Central memory CD8-positive, alpha-beta T cell (primary cell): ENCODE measurements around the gene POMGNT2.

ENCODE experiments used
- ATAC-seq: fragments of 150-1000 bp; cut with Tn5 transposase; replicated peaks from 2 replicates; pipeline ENCODE4 v1.10.0; 2022; ENCODE audit warnings: mild to moderate bottlenecking, moderate FRiP score, moderate number of reproducible peaks; ENCODE audit not compliant: poor library complexity, severe bottlenecking; ENCODE audit errors: extremely low read depth
- DNase-seq, 2 donors: peaks; one replicate each; pipeline ENCODE4 v3.0.0; 2021; ENCODE audit warnings: low spot score in 2 of 2
- H3K27ac Mint-ChIP-seq: one replicate; pipeline ENCODE4 v1.8.0; 2022; ENCODE audit warnings: low read depth, mild to moderate bottlenecking, moderate library complexity, mixed read lengths
- H3K27me3 Mint-ChIP-seq: one replicate; pipeline ENCODE4 v1.8.0; 2022; ENCODE audit warnings: mixed read lengths
- H3K36me3 Mint-ChIP-seq: one replicate; pipeline ENCODE4 v1.8.0; 2022; ENCODE audit warnings: mild to moderate bottlenecking, moderate library complexity, mixed read lengths; ENCODE audit not compliant: insufficient read depth
- H3K4me1 Mint-ChIP-seq: one replicate; pipeline ENCODE4 v1.8.0; 2022; ENCODE audit warnings: mixed read lengths
- H3K4me3 Mint-ChIP-seq: one replicate; pipeline ENCODE4 v1.8.0; 2022; ENCODE audit warnings: mild to moderate bottlenecking, moderate library complexity, mixed read lengths
- H3K9me3 Mint-ChIP-seq: one replicate; pipeline ENCODE4 v1.8.0; 2022; ENCODE audit warnings: mixed read lengths

The POMGNT2 gene

DNA sequence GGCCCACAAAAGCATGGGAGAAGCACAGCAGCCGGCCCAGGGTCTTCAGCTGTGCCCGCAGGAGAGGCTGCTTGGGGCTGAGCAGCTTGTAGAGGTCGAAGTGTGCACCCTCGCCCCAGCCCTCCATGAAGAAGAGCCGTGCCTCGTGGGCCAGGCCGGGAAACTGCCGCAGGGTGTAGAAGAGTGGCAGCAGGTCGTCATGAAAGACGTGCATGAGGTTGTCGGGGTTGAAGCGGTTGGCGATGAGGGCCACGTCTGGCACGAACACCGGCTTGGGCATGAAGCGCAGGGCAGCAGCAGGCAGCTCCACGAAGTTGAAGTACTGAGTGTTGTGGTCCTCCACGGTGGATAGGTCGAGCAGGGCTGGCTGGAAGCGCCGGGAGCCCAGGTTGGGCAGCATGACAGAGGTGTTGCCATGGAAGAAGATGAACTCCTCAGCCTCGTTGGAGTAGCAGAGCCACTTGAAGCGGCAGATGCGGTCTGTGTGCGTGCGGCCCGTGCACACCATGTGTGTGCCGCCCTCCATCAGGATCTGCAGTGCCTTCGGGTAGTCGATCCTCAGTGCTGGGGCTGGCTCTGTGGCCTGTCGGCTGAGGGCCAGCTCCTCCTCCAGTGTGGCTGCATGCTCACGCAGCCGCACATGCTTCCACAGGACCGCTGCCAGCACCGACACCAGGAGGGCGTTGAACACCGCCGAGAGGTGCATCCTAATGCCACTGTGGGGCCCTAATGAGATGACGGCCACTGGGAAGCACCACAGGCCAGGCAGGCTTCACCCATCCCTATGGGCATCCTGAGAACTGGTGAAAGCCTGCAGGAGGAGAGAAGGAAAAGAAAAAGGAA is 24.9 kb downstream of the POMGNT2 start:
- no peak for ATAC-seq
- H3K27me3 Mint-ChIP-seq = no peaks in the 10 kb centered on the region
- H3K36me3 Mint-ChIP-seq = peaks cover 4% of the 10 kb centered on the region
- DNase-seq = no peak
- no peaks in the 10 kb centered on the region for H3K4me1 Mint-ChIP-seq
- no peak overlapping the region for H3K27ac Mint-ChIP-seq
- H3K9me3 Mint-ChIP-seq = no peaks in the 10 kb centered on the region
- H3K4me3 Mint-ChIP-seq = no peak overlapping the region

DNA sequence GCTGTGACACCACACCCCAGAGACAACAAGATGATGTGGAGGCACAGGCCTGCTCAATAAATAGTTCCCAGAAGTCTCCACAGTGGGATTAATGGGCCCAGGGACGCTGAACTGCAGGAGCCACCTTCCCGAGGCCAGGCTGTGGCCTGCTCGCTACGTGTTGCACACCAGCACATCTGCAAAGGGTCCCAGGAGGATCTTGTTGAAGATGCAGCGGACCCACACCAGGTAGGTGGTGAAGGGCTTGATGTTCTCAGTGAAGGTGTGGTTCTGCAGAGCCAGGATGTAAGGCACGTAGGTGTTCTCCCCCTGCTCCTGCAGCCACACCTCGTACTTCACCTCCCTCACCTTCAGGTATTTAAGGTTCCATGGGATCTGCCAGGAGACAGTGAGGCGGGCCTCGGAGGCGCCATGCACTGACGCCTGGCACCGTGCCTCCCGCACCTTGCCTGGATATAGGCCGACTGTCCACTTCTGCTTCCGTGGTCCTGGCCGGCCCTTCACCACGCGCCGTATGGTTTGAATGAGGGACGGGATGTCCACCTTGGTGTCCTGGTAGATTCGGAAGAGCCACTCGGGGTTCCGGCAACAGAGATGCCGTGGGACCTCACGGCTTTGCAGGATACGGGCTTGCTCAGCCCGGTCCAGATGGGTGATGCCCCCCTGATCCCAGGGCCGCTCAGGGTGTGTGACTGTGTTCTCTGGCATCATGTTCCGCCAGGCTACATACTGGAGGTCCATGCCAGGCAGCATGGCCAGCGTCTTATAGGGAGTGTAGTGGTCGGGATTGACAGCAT is 26.1 kb downstream of the POMGNT2 start:
- DNase-seq (peak in 1 of 2 donors; percentile 10), ATAC-seq (no peak)
- Mint-ChIP-seq H3K9me3 (no peaks in the 10 kb centered on the region), H3K4me3 (no peak overlapping the region), H3K27ac (no peak overlapping the region), H3K27me3 (no peaks in the 10 kb centered on the region), H3K36me3 (peaks cover 2% of the 10 kb centered on the region), H3K4me1 (no peaks in the 10 kb centered on the region)

DNA sequence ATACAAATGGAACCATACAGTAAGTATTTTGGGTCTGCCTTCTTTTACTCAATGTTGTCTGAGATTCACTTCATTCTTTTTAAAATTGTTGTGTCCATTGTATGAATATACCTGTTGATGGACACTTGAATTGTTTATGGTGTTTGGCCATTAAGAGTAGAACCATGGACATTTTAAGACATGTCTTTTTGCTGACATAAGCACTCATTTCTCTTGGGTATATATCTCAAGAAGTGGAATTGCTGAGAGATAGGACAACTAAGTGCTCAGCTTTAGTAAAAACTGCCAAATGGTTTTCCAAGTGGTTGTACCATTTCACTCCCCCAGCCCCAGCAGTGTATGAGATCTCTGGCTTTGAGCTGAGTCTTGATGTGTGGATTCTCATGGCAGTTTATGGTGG is 28.2 kb downstream of the POMGNT2 start:
- Mint-ChIP-seq H3K4me1 (no peaks in the 10 kb centered on the region), H3K4me3 (no peak overlapping the region), H3K27ac (no peak overlapping the region), H3K27me3 (no peaks in the 10 kb centered on the region), H3K36me3 (peaks cover 2% of the 10 kb centered on the region), H3K9me3 (no peaks in the 10 kb centered on the region)
- ATAC-seq = no peak
- no peak for DNase-seq

GRCh38 chr3:43077261-43077660 is 28.6 kb downstream of the POMGNT2 start:
- Mint-ChIP-seq H3K4me3 (no peak overlapping the region), H3K27me3 (no peaks in the 10 kb centered on the region), H3K27ac (no peak overlapping the region), H3K4me1 (no peaks in the 10 kb centered on the region), H3K9me3 (no peaks in the 10 kb centered on the region), H3K36me3 (peaks cover 2% of the 10 kb centered on the region)
- DNase-seq = no peak
- no peak for ATAC-seq

- H3K27me3 Mint-ChIP-seq = no peaks in the 10 kb centered on the region
- DNase-seq (no peak), ATAC-seq (no peak)
- no peak overlapping the region for H3K4me3 Mint-ChIP-seq
- no peaks in the 10 kb centered on the region for H3K4me1 Mint-ChIP-seq
- H3K36me3 Mint-ChIP-seq = peaks cover 2% of the 10 kb centered on the region
- H3K27ac Mint-ChIP-seq = no peak overlapping the region
- no peaks in the 10 kb centered on the region for H3K9me3 Mint-ChIP-seq
Measured at GRCh38 chr3:43076857-43077256, 29.0 kb downstream of the POMGNT2 start.

DNA sequence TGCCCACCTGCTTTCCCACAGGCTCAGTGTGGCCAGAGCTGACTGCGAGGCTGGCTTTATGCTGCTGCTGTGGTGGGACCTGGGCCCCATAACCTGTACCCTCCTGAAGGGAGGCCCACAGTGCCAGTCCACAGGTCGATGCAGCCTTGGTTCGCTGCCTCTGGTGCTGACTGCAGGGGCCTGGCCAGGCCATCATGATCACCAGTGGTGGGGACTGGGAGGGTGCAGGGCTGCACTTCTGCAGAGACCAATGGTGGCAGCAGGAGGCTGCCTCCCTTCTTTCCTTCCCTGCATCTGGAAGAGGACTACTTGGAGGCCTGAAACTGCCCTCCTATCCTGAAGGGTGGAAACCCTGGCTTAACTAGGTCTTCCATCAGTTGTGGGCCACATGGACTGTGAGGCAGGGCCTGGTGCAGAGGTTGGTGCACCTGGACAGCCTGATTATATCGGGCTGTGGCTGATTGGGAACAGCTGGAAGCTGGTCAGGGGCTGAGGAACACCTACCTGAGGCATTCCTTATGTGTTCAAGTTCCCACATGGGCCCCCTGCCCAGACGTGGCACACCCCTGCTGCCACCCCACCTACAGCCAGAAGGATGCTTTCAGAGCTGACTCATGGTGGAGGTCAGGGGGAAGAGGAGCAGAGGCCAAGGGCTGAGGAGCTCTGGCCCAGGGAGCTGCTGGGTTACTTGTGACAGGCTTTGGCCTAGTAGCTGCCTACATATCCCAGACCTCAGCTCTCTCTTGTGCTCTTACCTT is 29.8 kb downstream of the POMGNT2 start:
- H3K4me3 Mint-ChIP-seq = no peak overlapping the region
- H3K36me3 Mint-ChIP-seq = peaks cover 2% of the 10 kb centered on the region
- H3K27ac Mint-ChIP-seq = peak overlapping the region; percentile 65
- DNase-seq (no peak), ATAC-seq (no peak)
- no peaks in the 10 kb centered on the region for H3K27me3 Mint-ChIP-seq
- no peaks in the 10 kb centered on the region for H3K9me3 Mint-ChIP-seq
- no peaks in the 10 kb centered on the region for H3K4me1 Mint-ChIP-seq

DNA sequence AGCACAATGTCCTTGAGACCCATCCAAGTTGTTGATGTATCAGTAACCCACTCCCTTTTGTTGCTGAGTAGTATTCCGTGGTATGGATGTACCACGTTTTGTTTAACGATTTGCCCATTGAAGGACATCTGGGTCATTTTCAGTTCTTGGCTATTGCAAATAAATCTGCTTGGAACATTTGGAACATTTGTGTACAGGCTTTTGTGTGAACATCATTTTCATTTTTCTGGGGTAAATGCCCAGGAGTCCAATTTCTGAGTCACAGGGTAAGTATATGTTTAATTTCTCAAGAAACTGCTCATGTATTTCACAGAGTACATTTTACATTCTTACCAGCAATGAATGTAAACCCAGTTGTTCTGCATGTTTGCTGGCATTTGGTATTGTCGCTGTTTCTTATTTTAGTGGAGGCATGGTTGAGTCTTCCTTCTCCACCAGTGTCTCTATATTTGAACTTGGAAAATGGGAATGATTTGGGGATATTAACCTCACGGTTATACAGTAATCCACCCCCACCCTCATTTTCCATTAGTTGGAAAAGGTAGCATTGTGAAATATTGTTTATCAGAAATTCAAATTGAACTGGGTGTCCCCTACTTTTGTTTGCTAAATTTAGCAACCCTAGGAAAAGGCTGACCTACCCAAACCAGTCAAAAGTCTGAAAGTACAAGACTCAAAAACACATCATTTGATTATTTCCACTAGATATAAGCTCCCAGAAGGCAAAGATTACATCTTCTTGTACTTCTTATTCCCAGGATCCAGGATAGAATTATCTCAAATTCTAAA is 30.8 kb downstream of the POMGNT2 start:
- no peak for DNase-seq
- H3K4me3 Mint-ChIP-seq = no peak overlapping the region
- H3K36me3 Mint-ChIP-seq = no peaks in the 10 kb centered on the region
- H3K27me3 Mint-ChIP-seq = no peaks in the 10 kb centered on the region
- ATAC-seq = no peak
- no peak overlapping the region for H3K27ac Mint-ChIP-seq
- H3K4me1 Mint-ChIP-seq = no peaks in the 10 kb centered on the region
- H3K9me3 Mint-ChIP-seq = no peaks in the 10 kb centered on the region

DNA sequence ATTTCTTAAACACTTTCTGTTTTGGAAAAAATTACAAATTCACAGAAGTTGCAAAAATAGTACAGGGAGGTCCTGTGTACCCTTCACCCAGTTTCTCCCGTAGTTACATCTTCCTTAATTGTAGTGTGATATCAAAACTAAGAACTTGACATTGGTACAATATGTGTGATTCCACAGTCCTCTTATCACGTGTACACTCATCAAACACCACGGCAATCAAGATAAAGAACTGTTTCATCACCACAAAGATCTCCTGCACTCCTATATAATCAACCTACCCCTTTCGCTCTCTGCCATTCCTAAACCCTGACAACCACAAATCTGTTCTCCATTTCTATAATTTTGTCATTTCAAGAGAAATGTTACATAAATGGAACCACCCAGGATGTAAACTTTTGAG is 31.4 kb downstream of the POMGNT2 start:
- Mint-ChIP-seq H3K36me3 (no peaks in the 10 kb centered on the region), H3K27ac (no peak overlapping the region), H3K27me3 (no peaks in the 10 kb centered on the region), H3K4me1 (no peaks in the 10 kb centered on the region), H3K9me3 (no peaks in the 10 kb centered on the region), H3K4me3 (no peak overlapping the region)
- ATAC-seq (no peak), DNase-seq (no peak)

DNA sequence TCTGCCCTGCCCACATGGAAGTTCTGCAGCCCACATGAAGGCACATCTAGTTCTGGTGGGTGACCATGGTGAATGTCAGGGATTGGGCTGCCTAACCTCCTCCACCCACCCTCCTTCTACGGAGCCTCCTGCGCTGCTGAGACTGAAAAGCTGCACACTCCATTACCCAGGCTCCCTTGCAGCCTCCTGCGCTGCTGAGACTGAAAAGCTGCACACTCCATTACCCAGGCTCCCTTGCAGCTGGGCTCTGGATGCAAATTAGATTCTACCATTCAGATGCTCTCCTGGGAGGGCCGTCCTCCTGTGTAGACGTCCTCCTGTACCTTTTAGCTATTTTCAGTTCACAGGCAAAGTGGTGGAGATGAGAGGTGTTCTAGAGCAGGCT is 32.1 kb downstream of the POMGNT2 start:
- Mint-ChIP-seq H3K27me3 (no peaks in the 10 kb centered on the region), H3K36me3 (no peaks in the 10 kb centered on the region), H3K9me3 (no peaks in the 10 kb centered on the region), H3K4me3 (no peak overlapping the region), H3K27ac (no peak overlapping the region), H3K4me1 (no peaks in the 10 kb centered on the region)
- no peak for DNase-seq
- no peak for ATAC-seq

- ATAC-seq (no peak), DNase-seq (no peak)
- Mint-ChIP-seq H3K9me3 (no peaks in the 10 kb centered on the region), H3K27ac (no peak overlapping the region), H3K4me1 (no peaks in the 10 kb centered on the region), H3K27me3 (no peaks in the 10 kb centered on the region), H3K36me3 (no peaks in the 10 kb centered on the region), H3K4me3 (no peak overlapping the region)
Measured at GRCh38 chr3:43073116-43073835, 32.6 kb downstream of the POMGNT2 start.

- H3K27ac Mint-ChIP-seq = no peak overlapping the region
- no peak for ATAC-seq
- H3K4me1 Mint-ChIP-seq = no peaks in the 10 kb centered on the region
- no peak for DNase-seq
- H3K9me3 Mint-ChIP-seq = no peaks in the 10 kb centered on the region
- H3K36me3 Mint-ChIP-seq = no peaks in the 10 kb centered on the region
- no peaks in the 10 kb centered on the region for H3K27me3 Mint-ChIP-seq
- no peak overlapping the region for H3K4me3 Mint-ChIP-seq
Measured at GRCh38 chr3:43072361-43072760, 33.5 kb downstream of the POMGNT2 start.
